Astrocyte of the spinal cord (primary cell): Measurements from ENCODE around the gene PPP2R2D.

Experiments
- DNase-seq: peaks from one replicate; pipeline ENCODE4 v3.0.0; 2011; ENCODE audit warnings: low read depth, low spot score
- H3K4me3 ChIP-seq: 2 replicates; pipeline ENCODE4 v1.5.1; 2011; ENCODE audit warnings: low read depth, mild to moderate bottlenecking, low read length, moderate library complexity
- in situ Hi-C: cut with HindIII; loops from 2 replicates; pipeline ENCODE4 v1.10.0; 2017; ENCODE audit warnings: low sequenced_read_pairs
- TF ChIP-seq, protein P1 (sequence below): IDR thresholded peaks from 2 replicates; pipeline ENCODE4 v1.5.1; 2012; ENCODE audit warnings: low read depth, mild to moderate bottlenecking, low read length, inconsistent platforms

Gene PPP2R2D

DNA sequence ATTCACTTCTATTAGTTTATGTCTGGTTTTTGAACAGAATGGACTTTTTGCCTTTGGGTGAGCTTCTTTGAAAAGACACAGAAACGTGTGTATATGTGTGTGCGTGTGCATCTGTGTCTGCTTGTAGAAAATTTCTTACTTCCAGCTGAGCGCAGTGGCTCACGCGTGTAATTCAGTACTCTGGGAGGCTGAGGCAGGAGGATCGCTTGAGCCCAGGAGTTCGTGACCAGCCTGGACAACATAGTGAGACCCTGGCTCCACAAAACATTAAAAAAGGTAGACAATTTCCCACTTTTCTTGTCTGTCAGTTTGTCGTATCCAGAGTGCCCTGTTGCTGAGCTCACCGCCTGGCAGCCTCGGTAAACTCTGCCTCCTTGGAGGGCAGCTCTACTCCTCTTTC is 25.4 kb downstream of the PPP2R2D start:
- TF ChIP-seq, protein P1, sequence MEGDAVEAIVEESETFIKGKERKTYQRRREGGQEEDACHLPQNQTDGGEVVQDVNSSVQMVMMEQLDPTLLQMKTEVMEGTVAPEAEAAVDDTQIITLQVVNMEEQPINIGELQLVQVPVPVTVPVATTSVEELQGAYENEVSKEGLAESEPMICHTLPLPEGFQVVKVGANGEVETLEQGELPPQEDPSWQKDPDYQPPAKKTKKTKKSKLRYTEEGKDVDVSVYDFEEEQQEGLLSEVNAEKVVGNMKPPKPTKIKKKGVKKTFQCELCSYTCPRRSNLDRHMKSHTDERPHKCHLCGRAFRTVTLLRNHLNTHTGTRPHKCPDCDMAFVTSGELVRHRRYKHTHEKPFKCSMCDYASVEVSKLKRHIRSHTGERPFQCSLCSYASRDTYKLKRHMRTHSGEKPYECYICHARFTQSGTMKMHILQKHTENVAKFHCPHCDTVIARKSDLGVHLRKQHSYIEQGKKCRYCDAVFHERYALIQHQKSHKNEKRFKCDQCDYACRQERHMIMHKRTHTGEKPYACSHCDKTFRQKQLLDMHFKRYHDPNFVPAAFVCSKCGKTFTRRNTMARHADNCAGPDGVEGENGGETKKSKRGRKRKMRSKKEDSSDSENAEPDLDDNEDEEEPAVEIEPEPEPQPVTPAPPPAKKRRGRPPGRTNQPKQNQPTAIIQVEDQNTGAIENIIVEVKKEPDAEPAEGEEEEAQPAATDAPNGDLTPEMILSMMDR = no peak
- in situ Hi-C loops = no loop called here
- no peak overlapping the region for H3K4me3 ChIP-seq
- no peak for DNase-seq

- H3K4me3 ChIP-seq = no peak overlapping the region
- in situ Hi-C loops = no loop called here
- DNase-seq = no peak
- TF ChIP-seq, protein P1 = no peak
Measured at GRCh38 chr10:131926743-131927595, 26.2 kb downstream of the PPP2R2D start.

DNA sequence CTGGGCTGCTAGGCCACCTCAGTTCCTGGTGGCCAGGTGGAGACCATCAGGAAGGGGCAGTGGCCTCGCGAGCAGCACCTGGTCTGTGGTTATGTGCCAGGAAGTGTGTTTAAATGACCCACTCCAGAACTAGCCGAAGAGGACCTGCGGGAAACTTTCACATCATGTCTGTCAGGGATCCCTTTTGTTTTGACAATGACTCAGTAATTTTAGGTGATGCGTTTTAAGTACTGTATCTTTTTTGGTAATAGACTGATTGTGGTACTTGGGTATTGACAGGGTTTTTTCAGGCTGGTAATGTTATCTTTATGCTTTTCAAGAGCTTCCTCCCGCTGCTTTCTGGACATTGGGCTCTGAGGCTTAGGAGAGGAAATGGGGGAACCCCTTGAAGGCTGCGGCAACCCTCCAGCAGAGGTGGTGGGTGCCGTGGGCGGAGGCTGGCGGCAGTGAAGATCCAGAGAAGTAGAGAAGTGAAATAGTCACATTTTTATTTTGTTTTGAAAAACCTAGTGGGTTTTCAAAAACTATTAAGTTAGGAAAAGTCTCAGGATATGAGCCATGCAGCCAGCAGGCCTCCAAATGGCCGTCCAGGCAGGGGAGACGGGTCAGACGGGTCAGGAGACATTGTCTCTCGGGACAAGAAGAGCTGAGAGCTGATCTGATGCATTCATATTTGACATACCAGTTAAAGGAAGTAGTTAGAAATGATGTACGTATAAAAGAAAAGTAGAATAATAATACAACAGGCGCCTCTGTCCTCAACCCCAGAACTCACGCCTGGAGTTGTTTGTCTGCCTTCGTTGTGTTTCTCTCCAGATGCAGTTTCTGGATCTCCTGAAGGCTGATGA is 27.7 kb downstream of the PPP2R2D start:
- H3K4me3 ChIP-seq = no peak overlapping the region
- DNase-seq = peak; percentile 49
- in situ Hi-C loops = no loop called here
- TF ChIP-seq, protein P1 = no peak

GRCh38 chr10:131929122-131929845 is 28.5 kb downstream of the PPP2R2D start:
- in situ Hi-C loops = no loop called here
- DNase-seq = no peak
- H3K4me3 ChIP-seq = no peak overlapping the region
- TF ChIP-seq, protein P1 = no peak

DNA sequence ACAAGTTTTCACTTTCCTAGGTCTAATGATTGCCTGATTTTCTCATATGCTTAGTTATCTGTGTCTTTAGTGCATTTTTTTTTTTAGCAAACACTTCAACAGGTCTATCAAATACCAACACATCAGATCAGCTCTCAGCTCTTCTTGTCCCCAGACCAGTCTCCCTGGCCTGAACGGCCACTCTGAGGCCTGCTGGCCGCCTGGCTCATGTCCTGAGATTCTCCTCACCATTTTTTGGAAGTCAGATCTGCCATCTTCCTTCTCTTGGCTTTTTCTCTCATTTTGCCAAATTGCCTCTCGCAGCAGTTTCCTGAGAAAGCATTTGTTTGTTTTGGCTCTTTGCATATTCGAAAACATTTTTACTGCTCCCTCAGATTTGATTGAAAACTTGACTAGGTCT is 29.3 kb downstream of the PPP2R2D start:
- no peak overlapping the region for H3K4me3 ChIP-seq
- TF ChIP-seq, protein P1 = no peak
- in situ Hi-C loops = no loop called here
- DNase-seq = no peak
